HL-60 (cell line): ENCODE data around the gene ARHGAP45.

ENCODE experiments used
- DNase-seq, 2 experiments: peaks; one replicate each; pipeline ENCODE4 v3.0.0-alpha.2; 2010 to 2020; ENCODE audit warnings: low read depth in 1 of 2, low spot score in 1 of 2
- H3K27ac ChIP-seq: fragments of 250-450 bp; sonication (Bioruptor Pico); replicated peaks from 2 replicates; pipeline ENCODE4 v1.5.1; 2020; ENCODE audit warnings: mild to moderate bottlenecking, moderate library complexity
- H3K27me3 ChIP-seq: fragments of 250-450 bp; sonication (Bioruptor Pico); 2 replicates; pipeline ENCODE4 v1.5.1; 2021; ENCODE audit warnings: mild to moderate bottlenecking, moderate library complexity; ENCODE audit not compliant: insufficient read depth, poor library complexity, severe bottlenecking
- H3K4me3 ChIP-seq: replicated peaks from 2 replicates; pipeline ENCODE4 v1.5.1; 2011; ENCODE audit warnings: mild to moderate bottlenecking, control low read depth, low read length; ENCODE audit not compliant: insufficient read depth
- GABPA ChIP-seq: IDR thresholded peaks from 2 replicates; pipeline ENCODE4 v1.6.1; 2012; ENCODE audit warnings: low read depth
- POLR2AphosphoS5 ChIP-seq: IDR thresholded peaks from 2 replicates; pipeline ENCODE4 v1.6.1; 2012; ENCODE audit warnings: low read depth
- SPI1 ChIP-seq: IDR thresholded peaks from 2 replicates; pipeline ENCODE4 v1.6.1; 2012; ENCODE audit warnings: low read depth, mild to moderate bottlenecking, borderline replicate concordance
- TF ChIP-seq, protein P1 (sequence below): IDR thresholded peaks from 2 replicates; pipeline ENCODE4 v1.6.1; 2012; ENCODE audit warnings: low read depth; ENCODE audit not compliant: insufficient replicate concordance
- TF ChIP-seq, protein P2 (sequence below): IDR thresholded peaks from one replicate; pipeline ENCODE4 v1.5.1; 2011; ENCODE audit warnings: low read length, control low read depth, inconsistent platforms; ENCODE audit not compliant: insufficient read depth

The ARHGAP45 gene

DNA sequence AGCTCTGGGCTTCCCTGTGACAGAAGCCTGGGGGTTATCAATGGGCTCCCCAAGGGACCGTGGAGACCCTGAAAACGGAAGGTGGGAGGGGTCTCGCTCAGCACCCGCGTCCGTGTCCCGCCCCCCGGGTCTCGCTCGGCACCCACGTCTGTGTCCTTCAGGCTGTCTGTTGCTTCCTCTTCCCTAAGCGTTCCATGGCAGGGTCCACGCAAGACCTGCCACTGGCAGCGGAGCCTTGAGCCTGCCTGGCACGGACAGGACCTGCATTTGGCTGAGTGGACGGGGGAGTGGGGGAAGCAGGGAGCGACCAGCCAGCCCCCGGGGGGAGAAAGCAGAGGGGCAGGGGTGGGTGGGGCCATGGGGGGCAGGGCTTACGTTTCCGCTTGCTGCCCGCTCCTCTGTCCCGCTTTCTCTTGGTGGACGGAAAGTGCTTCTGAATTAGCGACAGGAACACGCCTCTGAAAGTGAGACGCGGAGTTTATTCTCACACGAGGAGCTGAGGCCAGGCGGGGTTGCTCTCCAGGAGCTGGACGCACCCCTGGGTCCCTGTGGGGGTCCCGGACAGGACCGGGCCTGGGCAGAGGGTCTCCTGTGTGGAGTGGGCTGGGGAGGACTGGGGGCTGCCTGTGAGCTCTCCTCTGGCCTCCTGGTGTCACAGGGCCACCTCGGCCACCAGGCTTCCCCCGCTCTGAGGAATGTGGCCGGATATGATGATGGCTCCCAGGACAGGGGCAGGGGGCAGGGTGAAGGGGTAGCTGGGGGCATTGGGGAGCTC, 48.9 kb downstream of the ARHGAP45 start:
- no peak overlapping the region for H3K4me3 ChIP-seq
- TF ChIP-seq, protein P1, sequence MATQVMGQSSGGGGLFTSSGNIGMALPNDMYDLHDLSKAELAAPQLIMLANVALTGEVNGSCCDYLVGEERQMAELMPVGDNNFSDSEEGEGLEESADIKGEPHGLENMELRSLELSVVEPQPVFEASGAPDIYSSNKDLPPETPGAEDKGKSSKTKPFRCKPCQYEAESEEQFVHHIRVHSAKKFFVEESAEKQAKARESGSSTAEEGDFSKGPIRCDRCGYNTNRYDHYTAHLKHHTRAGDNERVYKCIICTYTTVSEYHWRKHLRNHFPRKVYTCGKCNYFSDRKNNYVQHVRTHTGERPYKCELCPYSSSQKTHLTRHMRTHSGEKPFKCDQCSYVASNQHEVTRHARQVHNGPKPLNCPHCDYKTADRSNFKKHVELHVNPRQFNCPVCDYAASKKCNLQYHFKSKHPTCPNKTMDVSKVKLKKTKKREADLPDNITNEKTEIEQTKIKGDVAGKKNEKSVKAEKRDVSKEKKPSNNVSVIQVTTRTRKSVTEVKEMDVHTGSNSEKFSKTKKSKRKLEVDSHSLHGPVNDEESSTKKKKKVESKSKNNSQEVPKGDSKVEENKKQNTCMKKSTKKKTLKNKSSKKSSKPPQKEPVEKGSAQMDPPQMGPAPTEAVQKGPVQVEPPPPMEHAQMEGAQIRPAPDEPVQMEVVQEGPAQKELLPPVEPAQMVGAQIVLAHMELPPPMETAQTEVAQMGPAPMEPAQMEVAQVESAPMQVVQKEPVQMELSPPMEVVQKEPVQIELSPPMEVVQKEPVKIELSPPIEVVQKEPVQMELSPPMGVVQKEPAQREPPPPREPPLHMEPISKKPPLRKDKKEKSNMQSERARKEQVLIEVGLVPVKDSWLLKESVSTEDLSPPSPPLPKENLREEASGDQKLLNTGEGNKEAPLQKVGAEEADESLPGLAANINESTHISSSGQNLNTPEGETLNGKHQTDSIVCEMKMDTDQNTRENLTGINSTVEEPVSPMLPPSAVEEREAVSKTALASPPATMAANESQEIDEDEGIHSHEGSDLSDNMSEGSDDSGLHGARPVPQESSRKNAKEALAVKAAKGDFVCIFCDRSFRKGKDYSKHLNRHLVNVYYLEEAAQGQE: no peak
- TF ChIP-seq SPI1: no peak
- TF ChIP-seq, protein P2, sequence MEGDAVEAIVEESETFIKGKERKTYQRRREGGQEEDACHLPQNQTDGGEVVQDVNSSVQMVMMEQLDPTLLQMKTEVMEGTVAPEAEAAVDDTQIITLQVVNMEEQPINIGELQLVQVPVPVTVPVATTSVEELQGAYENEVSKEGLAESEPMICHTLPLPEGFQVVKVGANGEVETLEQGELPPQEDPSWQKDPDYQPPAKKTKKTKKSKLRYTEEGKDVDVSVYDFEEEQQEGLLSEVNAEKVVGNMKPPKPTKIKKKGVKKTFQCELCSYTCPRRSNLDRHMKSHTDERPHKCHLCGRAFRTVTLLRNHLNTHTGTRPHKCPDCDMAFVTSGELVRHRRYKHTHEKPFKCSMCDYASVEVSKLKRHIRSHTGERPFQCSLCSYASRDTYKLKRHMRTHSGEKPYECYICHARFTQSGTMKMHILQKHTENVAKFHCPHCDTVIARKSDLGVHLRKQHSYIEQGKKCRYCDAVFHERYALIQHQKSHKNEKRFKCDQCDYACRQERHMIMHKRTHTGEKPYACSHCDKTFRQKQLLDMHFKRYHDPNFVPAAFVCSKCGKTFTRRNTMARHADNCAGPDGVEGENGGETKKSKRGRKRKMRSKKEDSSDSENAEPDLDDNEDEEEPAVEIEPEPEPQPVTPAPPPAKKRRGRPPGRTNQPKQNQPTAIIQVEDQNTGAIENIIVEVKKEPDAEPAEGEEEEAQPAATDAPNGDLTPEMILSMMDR: no peak
- no peak for TF ChIP-seq GABPA
- no peak for TF ChIP-seq POLR2AphosphoS5

DNA sequence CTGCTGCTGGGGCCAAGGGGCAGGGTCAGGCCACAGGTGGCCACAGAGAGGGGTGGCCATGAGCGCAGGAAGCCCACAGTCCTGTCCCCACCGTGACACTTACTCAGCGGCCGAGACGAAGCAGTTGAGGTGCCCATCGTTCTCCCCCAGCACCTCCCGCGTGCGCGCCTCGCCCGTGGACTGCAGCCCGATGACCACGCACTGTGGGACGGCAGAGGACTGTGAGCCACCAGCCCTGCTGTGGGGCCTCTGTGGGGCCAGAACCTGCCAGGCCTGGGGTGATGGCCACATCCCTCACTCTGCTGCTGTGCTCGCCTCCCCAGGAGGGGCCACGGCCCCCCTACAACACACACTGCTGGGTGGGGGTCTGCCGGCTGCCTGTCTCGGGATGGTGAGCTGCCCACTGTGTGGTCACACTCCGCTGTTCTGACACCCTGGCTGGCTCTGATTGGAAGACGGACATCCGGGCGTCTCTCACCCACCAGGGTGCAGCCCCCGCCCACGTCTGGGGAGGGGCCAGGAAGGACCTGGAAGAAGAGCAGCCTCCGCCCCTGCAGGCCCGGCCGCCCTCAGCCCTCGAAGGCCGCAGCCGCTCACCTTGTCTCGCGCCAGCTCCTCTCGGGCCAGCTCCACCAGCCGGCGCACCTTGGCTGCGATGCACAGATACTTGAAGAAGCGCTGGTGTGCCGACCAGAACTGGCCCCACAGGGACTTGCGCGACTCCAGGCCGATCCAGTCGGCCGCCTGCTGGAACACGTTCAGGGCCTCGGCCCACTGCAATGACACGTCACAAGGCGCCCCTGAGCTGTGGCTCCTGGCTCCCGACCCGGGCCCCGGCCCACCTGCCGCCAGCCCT, 50.0 kb downstream of the ARHGAP45 start:
- TF ChIP-seq, protein P1: no peak
- TF ChIP-seq SPI1 (no peak), POLR2AphosphoS5 (no peak; the same call in 1 of the 2 replicates), GABPA (no peak)
- TF ChIP-seq, protein P2: no peak
- Histone ChIP-seq H3K27ac (no peak overlapping the region), H3K4me3 (no peak overlapping the region), H3K27me3 (no peaks in the 10 kb centered on the region)
- no peak for DNase-seq

More for the DNA sequence above, 48.9 kb downstream of the ARHGAP45 start:
- no peak overlapping the region for H3K27ac ChIP-seq
- H3K27me3 ChIP-seq: no peaks in the 10 kb centered on the region
- DNase-seq: no peak

DNA sequence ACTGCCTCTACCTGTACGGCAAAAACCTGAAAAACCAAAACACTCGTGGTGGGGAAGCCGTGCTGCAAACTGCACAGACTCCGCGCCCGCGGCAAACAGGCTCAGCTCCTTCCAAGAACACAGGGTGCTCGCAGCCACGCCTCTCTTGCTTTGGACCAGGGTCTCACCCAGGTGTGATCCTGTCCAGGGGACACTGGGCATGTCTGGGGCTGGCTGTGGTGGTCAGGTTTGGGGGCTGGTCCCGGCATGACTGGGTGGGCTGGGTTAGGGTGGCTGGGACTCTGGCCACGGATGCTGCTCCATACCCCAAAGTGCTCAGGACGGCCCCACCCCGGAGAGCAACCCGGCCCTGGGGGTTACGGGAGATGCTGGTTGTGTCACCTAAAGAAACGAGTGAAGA, 50.7 kb downstream of the ARHGAP45 start:
- Histone ChIP-seq H3K4me3 (no peak overlapping the region), H3K27me3 (no peaks in the 10 kb centered on the region), H3K27ac (no peak overlapping the region)
- TF ChIP-seq POLR2AphosphoS5 (no peak), SPI1 (no peak), GABPA (no peak)
- TF ChIP-seq, protein P2: no peak
- TF ChIP-seq, protein P1: no peak
- DNase-seq: no peak
